ENCODE data around the gene FBXO4.
"Not testable (repeated sequence)": the region's sequence is repeated elsewhere in the genome, so short reads cannot be mapped to it uniquely, and the experiment has no call there.

Gene FBXO4

DNA sequence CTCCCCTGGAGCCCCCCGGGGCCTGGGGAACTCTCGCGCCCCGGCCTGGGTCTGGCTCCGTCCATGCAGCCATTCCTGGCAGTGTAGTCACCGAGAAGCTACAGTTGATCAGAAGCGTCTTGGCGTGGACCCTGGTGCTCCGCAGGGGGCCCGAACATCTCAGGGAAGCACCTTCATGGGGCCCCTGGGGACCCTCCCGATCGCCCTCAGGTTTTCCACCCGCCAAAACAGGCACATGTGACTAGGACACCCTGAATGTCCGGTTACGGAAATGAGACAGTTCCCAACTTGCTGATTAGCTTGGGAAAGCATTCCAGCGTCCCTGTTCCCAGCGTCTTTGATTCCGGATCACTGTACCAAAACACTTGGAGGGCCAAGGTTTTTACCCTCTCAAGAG, 472 bp downstream of the FBXO4 start:
- Histone ChIP-seq H3K27ac (peak overlapping the region; percentile 98 to 99), H3K4me1 (peaks cover 0 to 12% (median 7%) of the 10 kb centered on the region in 4 donors), H3K27me3 (no peaks in the 10 kb centered on the region), H3K36me3 (peaks cover 0 to 27% (median 4%) of the 10 kb centered on the region in 3 donors), H3K9me3 (no peaks in the 10 kb centered on the region), H3K4me3 (peak overlapping the region; percentile 87 to 90)
- TF ChIP-seq, protein P1, sequence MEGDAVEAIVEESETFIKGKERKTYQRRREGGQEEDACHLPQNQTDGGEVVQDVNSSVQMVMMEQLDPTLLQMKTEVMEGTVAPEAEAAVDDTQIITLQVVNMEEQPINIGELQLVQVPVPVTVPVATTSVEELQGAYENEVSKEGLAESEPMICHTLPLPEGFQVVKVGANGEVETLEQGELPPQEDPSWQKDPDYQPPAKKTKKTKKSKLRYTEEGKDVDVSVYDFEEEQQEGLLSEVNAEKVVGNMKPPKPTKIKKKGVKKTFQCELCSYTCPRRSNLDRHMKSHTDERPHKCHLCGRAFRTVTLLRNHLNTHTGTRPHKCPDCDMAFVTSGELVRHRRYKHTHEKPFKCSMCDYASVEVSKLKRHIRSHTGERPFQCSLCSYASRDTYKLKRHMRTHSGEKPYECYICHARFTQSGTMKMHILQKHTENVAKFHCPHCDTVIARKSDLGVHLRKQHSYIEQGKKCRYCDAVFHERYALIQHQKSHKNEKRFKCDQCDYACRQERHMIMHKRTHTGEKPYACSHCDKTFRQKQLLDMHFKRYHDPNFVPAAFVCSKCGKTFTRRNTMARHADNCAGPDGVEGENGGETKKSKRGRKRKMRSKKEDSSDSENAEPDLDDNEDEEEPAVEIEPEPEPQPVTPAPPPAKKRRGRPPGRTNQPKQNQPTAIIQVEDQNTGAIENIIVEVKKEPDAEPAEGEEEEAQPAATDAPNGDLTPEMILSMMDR (IDR thresholded peaks at IDR 0.05) = no peak
- DNase-seq = no peak
- intact Hi-C loops (cut with DNase I; ENCODE audit: low total_unique reads) = no loop called here

DNA sequence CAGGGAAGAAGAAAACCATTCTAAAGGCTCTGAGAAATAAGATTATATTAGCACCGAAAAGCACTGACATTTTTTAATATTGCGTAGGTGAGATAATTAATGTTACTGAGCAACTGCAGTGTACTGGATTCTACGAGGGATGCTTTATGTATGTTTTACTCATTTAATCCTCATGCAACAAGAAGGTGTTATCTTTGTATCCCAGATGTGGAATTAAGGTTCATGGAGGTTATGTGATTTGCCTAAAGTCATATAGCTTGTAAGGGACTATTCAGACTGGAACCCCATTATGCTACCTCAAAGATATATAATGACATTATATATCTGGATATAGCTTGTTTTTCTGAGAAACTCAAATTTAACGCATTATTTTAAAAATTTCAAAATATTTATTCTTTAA, 2.5 kb downstream of the FBXO4 start:
- no peaks in the 10 kb centered on the region for H3K27me3 ChIP-seq
- H3K36me3 ChIP-seq = peaks cover 0 to 21% (median 7%) of the 10 kb centered on the region in 3 donors
- intact Hi-C loops (cut with DNase I; ENCODE audit: low total_unique reads) = no loop called here

GRCh38 chr5:41929035-41929434, 4.0 kb downstream of the FBXO4 start:
- intact Hi-C loops (cut with DNase I; ENCODE audit: low total_unique reads) = no loop called here
- Histone ChIP-seq H3K4me1 (peaks cover 0 to 12% (median 7%) of the 10 kb centered on the region in 4 donors), H3K36me3 (peaks cover 2 to 32% (median 7%) of the 10 kb centered on the region in 3 donors), H3K9me3 (no peaks in the 10 kb centered on the region), H3K27me3 (no peaks in the 10 kb centered on the region), H3K4me3 (no peak overlapping the region), H3K27ac (no peak overlapping the region)
- TF ChIP-seq, protein P1 (IDR thresholded peaks at IDR 0.05) = no peak
- no peak for DNase-seq

More for the DNA sequence above, 2.5 kb downstream of the FBXO4 start:
- Histone ChIP-seq H3K4me1 (peaks cover 0 to 12% (median 7%) of the 10 kb centered on the region in 4 donors), H3K4me3 (no peak overlapping the region), H3K27ac (no peak overlapping the region), H3K9me3 (no peaks in the 10 kb centered on the region)
- no peak for DNase-seq
- TF ChIP-seq, protein P1 (IDR thresholded peaks at IDR 0.05) = no peak

- Histone ChIP-seq H3K9me3 (no peaks in the 10 kb centered on the region), H3K27ac (no peak overlapping the region), H3K27me3 (no peaks in the 10 kb centered on the region), H3K4me3 (no peak overlapping the region), H3K36me3 (peaks cover 18 to 53% (median 19%) of the 10 kb centered on the region in 3 donors), H3K4me1 (no peaks in the 10 kb centered on the region)
- TF ChIP-seq, protein P1 (IDR thresholded peaks at IDR 0.05) = no peak
- intact Hi-C loops (cut with DNase I; ENCODE audit: low total_unique reads) = no loop called here
- no peak for DNase-seq
These were observed 7.7 kb downstream of the FBXO4 start for GRCh38 chr5:41932770-41933169.

- Histone ChIP-seq H3K9me3 (no peaks in the 10 kb centered on the region), H3K4me3 (no peak overlapping the region), H3K27ac (no peak overlapping the region), H3K27me3 (no peaks in the 10 kb centered on the region), H3K4me1 (no peaks in the 10 kb centered on the region), H3K36me3 (peaks cover 18 to 40% (median 23%) of the 10 kb centered on the region in 3 donors)
- intact Hi-C loops (cut with DNase I; ENCODE audit: low total_unique reads) = no loop called here
- DNase-seq = no peak
- TF ChIP-seq, protein P1 (IDR thresholded peaks at IDR 0.05) = no peak
These were observed 10.5 kb downstream of the FBXO4 start for GRCh38 chr5:41935544-41935943.

GRCh38 chr5:41940641-41941040, 15.6 kb downstream of the FBXO4 start:
- DNase-seq = no peak
- no peaks in the 10 kb centered on the region for H3K4me1 ChIP-seq
- no peak overlapping the region for H3K27ac ChIP-seq
- intact Hi-C loops (cut with DNase I; ENCODE audit: low total_unique reads) = no loop called here
- TF ChIP-seq, protein P1 (IDR thresholded peaks at IDR 0.05) = no peak
- peaks cover 6 to 16% (median 8%) of the 10 kb centered on the region in 3 donors for H3K36me3 ChIP-seq
- no peak overlapping the region for H3K4me3 ChIP-seq
- H3K27me3 ChIP-seq = no peaks in the 10 kb centered on the region
- no peaks in the 10 kb centered on the region for H3K9me3 ChIP-seq

GRCh38 chr5:41945332-41945955, 20.4 kb downstream of the FBXO4 start:
- H3K4me1 ChIP-seq; DNase-seq; intact Hi-C loops (cut with DNase I; ENCODE audit: low total_unique reads); H3K9me3 ChIP-seq; H3K4me3 ChIP-seq; H3K27me3 ChIP-seq; H3K36me3 ChIP-seq; H3K27ac ChIP-seq: not testable (repeated sequence)

Data from tibial artery (tissue), 4 donors.